ENCODE measurements around the gene LRRC8B.

Gene LRRC8B

GRCh38 chr1:89600451-89601224, 76.0 kb downstream of the LRRC8B start:
- no peak for DNase-seq
- in situ Hi-C loops (cut with MboI; ENCODE audit: low pct_unique_long_range_greater_than_20kb, low sequenced_read_pairs): loop anchor here (25.0 kb wide), 1 partner anchor 588 kb away; the partner anchor contains the start of gene GBP3

GRCh38 chr1:89602871-89603404, 78.3 kb downstream of the LRRC8B start:
- in situ Hi-C loops (cut with MboI; ENCODE audit: low pct_unique_long_range_greater_than_20kb, low sequenced_read_pairs): loop anchor here (25.0 kb wide), 1 partner anchor 591 kb away; the partner anchor contains the start of gene GBP3
- DNase-seq: no peak

- DNase-seq: no peak
- in situ Hi-C loops (cut with MboI; ENCODE audit: low pct_unique_long_range_greater_than_20kb, low sequenced_read_pairs): loop anchor here (25.0 kb wide), 1 partner anchor 592 kb away; the partner anchor contains the start of gene GBP3
Observed at GRCh38 chr1:89603651-89604413, 79.2 kb downstream of the LRRC8B start.

GRCh38 chr1:89604414-89604735, 79.7 kb downstream of the LRRC8B start:
- DNase-seq: no peak
- in situ Hi-C loops (cut with MboI; ENCODE audit: low pct_unique_long_range_greater_than_20kb, low sequenced_read_pairs): loop anchor here (25.0 kb wide), 1 partner anchor 592 kb away; the partner anchor contains the start of gene GBP3

GRCh38 chr1:89605692-89606091, 81.1 kb downstream of the LRRC8B start:
- in situ Hi-C loops (cut with MboI; ENCODE audit: low pct_unique_long_range_greater_than_20kb, low sequenced_read_pairs): loop anchor here (25.0 kb wide), 1 partner anchor 593 kb away; the partner anchor contains the start of gene GBP3
- no peak for DNase-seq

- DNase-seq: no peak
- in situ Hi-C loops (cut with MboI; ENCODE audit: low pct_unique_long_range_greater_than_20kb, low sequenced_read_pairs): loop anchor here (25.0 kb wide), 1 partner anchor 594 kb away; the partner anchor contains the start of gene GBP3
Observed at GRCh38 chr1:89606227-89606980, 81.8 kb downstream of the LRRC8B start.

GRCh38 chr1:89607156-89607555, 82.5 kb downstream of the LRRC8B start:
- in situ Hi-C loops (cut with MboI; ENCODE audit: low pct_unique_long_range_greater_than_20kb, low sequenced_read_pairs): loop anchor here (25.0 kb wide), 1 partner anchor 595 kb away; the partner anchor contains the start of gene GBP3
- no peak for DNase-seq

GRCh38 chr1:89607586-89608318, 83.1 kb downstream of the LRRC8B start:
- in situ Hi-C loops (cut with MboI; ENCODE audit: low pct_unique_long_range_greater_than_20kb, low sequenced_read_pairs): loop anchor here (25.0 kb wide), 1 partner anchor 595 kb away; the partner anchor contains the start of gene GBP3

GRCh38 chr1:89608319-89608983, 83.8 kb downstream of the LRRC8B start:
- in situ Hi-C loops (cut with MboI; ENCODE audit: low pct_unique_long_range_greater_than_20kb, low sequenced_read_pairs): loop anchor here (25.0 kb wide), 1 partner anchor 596 kb away; the partner anchor contains the start of gene GBP3
- DNase-seq: no peak

More at GRCh38 chr1:89607586-89608318, 83.1 kb downstream of the LRRC8B start:
- DNase-seq: no peak

- no peak for DNase-seq
- in situ Hi-C loops (cut with MboI; ENCODE audit: low pct_unique_long_range_greater_than_20kb, low sequenced_read_pairs): loop anchor here (25.0 kb wide), 1 partner anchor 597 kb away; the partner anchor contains the start of gene GBP3
Observed at GRCh38 chr1:89608984-89609725, 84.5 kb downstream of the LRRC8B start.

- in situ Hi-C loops (cut with MboI; ENCODE audit: low pct_unique_long_range_greater_than_20kb, low sequenced_read_pairs): loop anchor here (25.0 kb wide), 1 partner anchor 598 kb away; the partner anchor contains the start of gene GBP3
- DNase-seq: no peak
Observed at GRCh38 chr1:89609781-89610456, 85.3 kb downstream of the LRRC8B start.

- no peak for DNase-seq
- in situ Hi-C loops (cut with MboI; ENCODE audit: low pct_unique_long_range_greater_than_20kb, low sequenced_read_pairs): loop anchor here (25.0 kb wide), 1 partner anchor 598 kb away; the partner anchor contains the start of gene GBP3
Observed at GRCh38 chr1:89610457-89611011, 85.9 kb downstream of the LRRC8B start.

GRCh38 chr1:89611721-89612120, 87.1 kb downstream of the LRRC8B start:
- no peak for DNase-seq
- in situ Hi-C loops (cut with MboI; ENCODE audit: low pct_unique_long_range_greater_than_20kb, low sequenced_read_pairs): loop anchor here (25.0 kb wide), 1 partner anchor 599 kb away; the partner anchor contains the start of gene GBP3

- DNase-seq: no peak
- in situ Hi-C loops (cut with MboI; ENCODE audit: low pct_unique_long_range_greater_than_20kb, low sequenced_read_pairs): loop anchor here (25.0 kb wide), 1 partner anchor 602 kb away; the partner anchor contains the start of gene GBP3
Observed at GRCh38 chr1:89613928-89614327, 89.3 kb downstream of the LRRC8B start.

GRCh38 chr1:89615676-89616598, 91.3 kb downstream of the LRRC8B start:
- DNase-seq: peak; percentile 34
- in situ Hi-C loops (cut with MboI; ENCODE audit: low pct_unique_long_range_greater_than_20kb, low sequenced_read_pairs): loop anchor here (25.0 kb wide), 1 partner anchor 604 kb away; the partner anchor contains the start of gene GBP3
